HG03064 (cell line): ENCODE data around the gene SHISA5.
"Not testable (repeated sequence)": the region's sequence is repeated elsewhere in the genome, so short reads cannot be mapped to it uniquely, and the experiment has no call there.

Experiments used
- ATAC-seq: cut with Tn5 transposase; IDR thresholded peaks from one replicate; pipeline ENCODE4 v1.9.1; 2021; ENCODE audit warnings: low read depth; ENCODE audit not compliant: unreplicated experiment

SHISA5 gene

GRCh38 chr3:48480891-48481290 is 23.1 kb downstream of the SHISA5 start:
- ATAC-seq: not testable (repeated sequence)

- ATAC-seq: no peak
These were observed 25.1 kb downstream of the SHISA5 start for GRCh38 chr3:48478626-48479555.

GRCh38 chr3:48477959-48478520 is 25.9 kb downstream of the SHISA5 start:
- ATAC-seq: no peak

DNA sequence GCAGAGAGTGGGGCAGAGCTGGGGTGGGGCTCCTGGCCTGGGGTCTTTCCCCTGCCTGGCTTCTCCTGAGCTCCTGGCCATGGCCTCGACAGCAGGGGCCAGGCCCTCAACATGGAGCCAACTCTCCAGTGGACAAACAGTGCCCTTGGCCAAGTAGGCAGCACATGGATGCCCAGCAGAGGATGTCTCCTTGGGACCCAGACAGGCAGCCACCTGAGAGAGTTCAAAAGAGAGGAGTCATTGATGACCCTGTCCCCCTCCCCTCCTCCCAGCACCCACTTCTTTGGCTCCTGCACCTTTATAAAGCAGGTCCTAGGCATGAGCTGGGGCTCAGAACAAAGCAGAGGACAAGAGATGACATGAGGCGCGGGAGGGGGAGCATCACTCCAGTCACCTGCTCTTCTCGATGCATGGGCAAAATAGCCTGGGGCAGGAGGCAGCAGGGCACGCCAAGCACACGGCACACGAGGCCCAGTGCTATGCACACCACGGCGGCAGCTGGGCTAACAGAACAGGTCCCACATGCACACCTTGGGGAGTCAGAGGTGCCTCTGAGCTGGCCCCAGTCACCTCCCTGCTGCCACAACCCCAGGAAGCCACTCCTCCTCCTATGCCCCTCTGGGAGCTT is 27.4 kb downstream of the SHISA5 start:
- no peak for ATAC-seq

GRCh38 chr3:48475188-48475587 is 28.8 kb downstream of the SHISA5 start:
- no peak for ATAC-seq

GRCh38 chr3:48474619-48475018 is 29.4 kb downstream of the SHISA5 start:
- no peak for ATAC-seq

GRCh38 chr3:48474031-48474430 is 29.9 kb downstream of the SHISA5 start:
- not testable (repeated sequence) for ATAC-seq

- ATAC-seq: no peak
These were observed 30.4 kb downstream of the SHISA5 start for GRCh38 chr3:48473617-48473952.

DNA sequence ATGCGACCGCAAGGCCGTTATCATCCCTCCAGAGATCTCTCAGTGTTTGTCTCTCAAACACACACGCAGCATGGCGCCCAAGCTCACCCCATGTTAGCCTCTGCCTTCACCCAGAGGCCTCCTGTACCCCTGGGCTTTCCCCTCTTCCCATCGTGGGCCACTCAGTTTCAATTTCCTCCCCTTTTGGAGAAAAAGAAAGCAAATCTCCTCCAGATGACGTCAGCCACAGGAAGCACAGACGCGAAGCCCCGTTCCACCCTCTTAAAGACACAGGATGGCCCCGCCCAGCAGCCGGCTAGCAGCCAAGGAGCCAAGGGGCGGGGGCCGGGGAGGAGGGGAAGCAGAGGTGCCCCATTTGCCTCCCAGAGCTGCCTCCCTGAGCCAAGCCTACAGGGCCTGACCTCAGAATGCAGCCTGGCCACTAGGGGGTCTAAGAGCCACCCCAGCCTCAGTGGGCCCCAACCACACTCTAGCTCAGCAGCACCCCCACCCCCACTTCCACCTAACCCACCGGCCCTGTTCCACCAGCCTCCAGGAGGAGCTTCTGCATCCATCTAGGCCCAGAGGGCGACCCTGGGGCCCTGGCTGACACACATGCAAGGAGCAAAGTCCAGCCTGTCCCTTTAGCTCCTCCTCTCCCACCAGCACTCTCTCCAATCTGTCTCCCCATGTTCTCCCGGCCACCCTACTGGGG is 30.9 kb downstream of the SHISA5 start:
- peak; percentile 68 for ATAC-seq

DNA sequence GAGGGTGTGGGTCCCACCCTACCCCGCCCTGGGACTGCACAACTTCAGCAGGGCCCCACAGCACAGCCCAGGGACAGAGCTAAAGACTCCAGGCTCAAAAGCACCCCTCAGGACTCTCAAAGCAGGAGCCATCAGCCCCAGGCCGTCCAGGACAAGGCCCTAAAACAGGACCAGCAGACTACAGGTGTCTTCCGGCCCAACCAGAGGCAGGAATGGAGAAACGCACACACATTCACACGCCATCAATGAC is 31.4 kb downstream of the SHISA5 start:
- ATAC-seq: no peak

- ATAC-seq: no peak
These were observed 33.7 kb downstream of the SHISA5 start for GRCh38 chr3:48470286-48470685.

- ATAC-seq: no peak
These were observed 34.7 kb downstream of the SHISA5 start for GRCh38 chr3:48469046-48469915.

DNA sequence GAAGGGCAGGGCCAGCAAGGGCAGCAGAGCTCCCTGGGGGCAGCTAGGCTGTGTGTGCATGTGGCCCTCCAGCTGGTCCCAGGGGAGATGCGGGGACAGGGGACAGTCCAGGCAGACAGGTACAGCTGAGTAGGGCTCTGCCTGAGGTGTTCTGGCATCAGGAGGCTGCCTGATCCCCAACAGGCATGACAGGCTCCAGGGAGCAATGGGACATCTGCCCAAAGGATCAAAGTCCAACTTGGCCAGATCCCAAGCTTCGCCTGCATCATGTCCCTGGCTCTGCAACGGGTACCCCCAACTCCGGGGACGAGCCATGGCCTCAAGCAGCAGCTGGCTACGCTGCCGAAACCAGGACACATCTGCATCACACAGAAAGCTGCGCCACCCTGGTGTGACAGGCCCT is 35.6 kb downstream of the SHISA5 start:
- no peak for ATAC-seq

- ATAC-seq: no peak
These were observed 36.3 kb downstream of the SHISA5 start for GRCh38 chr3:48467473-48468267.

DNA sequence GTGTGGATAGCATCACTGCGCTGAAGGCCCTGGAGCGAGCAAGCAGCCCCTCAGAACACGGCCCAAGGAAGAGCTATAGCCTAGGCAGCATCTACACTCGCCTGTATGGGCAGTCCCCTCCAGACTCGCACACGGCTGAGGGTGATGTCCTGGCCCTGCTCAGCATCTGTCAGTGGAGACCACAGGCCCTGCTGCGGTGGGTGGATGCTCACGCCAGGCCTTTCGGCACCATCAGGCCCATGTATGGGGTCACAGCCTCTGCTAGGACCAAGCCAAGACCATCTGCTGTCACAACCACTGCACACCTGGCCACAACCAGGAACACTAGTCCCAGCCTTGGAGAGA is 36.9 kb downstream of the SHISA5 start:
- ATAC-seq: no peak

DNA sequence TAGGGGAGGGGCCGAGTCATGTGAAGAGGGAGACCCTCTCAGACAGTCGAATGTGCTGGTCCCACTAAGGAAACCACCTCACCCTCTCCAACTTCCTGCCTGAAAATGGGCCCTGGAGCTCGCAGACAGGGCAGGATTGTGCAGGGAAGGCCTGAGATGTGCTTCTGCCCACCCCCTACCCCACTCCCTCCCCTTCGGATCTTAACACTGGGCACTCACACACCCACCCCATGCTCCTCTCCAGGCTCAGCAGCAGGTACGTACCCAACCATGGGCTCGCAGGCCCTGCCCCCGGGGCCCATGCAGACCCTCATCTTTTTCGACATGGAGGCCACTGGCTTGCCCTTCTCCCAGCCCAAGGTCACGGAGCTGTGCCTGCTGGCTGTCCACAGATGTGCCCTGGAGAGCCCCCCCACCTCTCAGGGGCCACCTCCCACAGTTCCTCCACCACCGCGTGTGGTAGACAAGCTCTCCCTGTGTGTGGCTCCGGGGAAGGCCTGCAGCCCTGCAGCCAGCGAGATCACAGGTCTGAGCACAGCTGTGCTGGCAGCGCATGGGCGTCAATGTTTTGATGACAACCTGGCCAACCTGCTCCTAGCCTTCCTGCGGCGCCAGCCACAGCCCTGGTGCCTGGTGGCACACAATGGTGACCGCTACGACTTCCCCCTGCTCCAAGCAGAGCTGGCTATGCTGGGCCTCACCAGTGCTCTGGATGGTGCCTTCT is 37.4 kb downstream of the SHISA5 start:
- peak; percentile 28 for ATAC-seq

- peak; percentile 73 for ATAC-seq
These were observed 38.2 kb downstream of the SHISA5 start for GRCh38 chr3:48465531-48466378.

DNA sequence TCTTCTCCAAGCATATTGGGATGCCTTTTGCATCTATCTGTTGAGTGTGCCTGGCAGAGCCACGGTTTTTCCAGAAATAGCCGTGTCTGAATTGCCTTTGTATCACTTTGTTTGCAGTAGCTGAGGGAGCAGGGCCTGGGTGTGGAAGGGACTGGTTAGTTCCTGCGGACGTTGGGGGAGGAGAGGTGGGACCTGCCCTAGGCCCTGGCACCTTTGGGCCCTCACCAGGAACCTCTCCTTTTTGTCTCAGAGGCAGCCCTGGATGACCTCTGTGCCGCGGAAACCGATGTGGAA is 38.8 kb downstream of the SHISA5 start:
- ATAC-seq: no peak
